NCI-H2081 treated with DMSO at 0.1 percent for 48 hours (cell line): Measurements from ENCODE around the gene RAMP1.
"Not testable (repeated sequence)": the region's sequence is repeated elsewhere in the genome, so short reads cannot be mapped to it uniquely, and the experiment has no call there.

ENCODE experiments used
- DNase-seq: peaks from one replicate; lab custom pipeline; 2025; lab: John Stamatoyannopoulos, UW

RAMP1 gene

GRCh38 chr2:237863689-237864443 lies 4.4 kb downstream of the RAMP1 start:
- DNase-seq = no peak

GRCh38 chr2:237864444-237864931 lies 5.1 kb downstream of the RAMP1 start:
- no peak for DNase-seq

GRCh38 chr2:237864940-237865622 lies 5.7 kb downstream of the RAMP1 start:
- no peak for DNase-seq

DNA sequence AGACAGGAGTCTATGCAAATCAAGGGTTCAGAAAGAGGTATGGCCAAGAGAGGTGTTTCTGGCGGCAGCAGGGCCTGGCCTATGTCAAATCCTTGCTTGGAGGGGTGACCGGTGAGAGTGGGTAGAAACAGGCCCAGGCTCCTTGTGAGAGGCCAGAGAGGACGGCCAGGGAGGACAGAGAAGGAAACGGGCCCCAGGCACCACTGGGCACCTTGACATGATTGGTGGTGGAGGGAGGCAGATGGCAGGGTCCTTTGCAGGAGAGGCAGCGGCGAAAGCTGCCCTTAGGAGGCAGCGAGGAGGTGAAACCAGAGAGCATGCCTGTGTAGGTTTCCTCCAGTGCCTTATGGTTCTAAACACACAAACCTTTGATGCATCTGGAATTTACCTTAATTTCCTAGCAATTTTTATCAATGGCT lies 6.2 kb downstream of the RAMP1 start:
- DNase-seq = no peak

GRCh38 chr2:237866101-237866621 lies 6.7 kb downstream of the RAMP1 start:
- DNase-seq = no peak

DNA sequence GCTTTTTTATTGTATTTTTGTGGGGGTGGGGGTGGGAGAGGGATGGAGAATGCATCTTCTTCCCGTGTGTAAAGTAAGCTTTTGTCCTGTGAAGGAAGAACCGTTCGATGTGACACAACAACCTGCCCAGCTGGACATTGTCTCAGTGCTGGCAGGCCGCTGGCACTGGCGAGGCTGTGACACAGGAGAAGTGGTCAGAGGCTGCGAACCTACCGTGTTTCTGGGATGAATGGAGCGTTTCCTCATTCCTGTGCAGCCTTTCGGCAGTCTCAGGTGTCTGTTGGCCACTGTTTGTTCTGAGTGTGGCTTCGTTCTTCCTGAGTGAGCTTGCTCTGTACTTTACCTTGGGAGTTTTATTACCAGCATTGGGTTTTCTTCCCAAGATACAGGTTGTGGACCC lies 8.0 kb downstream of the RAMP1 start:
- no peak for DNase-seq

DNA sequence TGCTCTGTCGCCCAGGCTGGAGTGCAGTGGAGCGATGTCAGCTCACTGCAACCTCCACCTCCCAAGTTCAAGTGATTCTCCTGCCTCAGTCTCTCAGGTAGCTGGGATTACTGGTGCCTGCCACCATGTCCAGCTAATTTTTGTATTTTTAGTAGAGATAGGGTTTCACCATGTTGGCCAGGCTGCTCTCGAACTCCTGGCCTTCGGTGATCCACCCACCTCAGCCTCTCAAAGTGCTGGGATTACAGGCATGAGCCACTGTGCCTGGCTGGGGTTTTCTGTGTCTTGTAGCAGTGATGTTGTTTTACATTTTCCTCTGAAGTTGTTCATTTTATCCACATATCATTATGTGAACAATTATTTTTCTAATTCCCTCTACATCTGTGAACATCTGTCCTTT lies 8.7 kb downstream of the RAMP1 start:
- not testable (repeated sequence) for DNase-seq

DNA sequence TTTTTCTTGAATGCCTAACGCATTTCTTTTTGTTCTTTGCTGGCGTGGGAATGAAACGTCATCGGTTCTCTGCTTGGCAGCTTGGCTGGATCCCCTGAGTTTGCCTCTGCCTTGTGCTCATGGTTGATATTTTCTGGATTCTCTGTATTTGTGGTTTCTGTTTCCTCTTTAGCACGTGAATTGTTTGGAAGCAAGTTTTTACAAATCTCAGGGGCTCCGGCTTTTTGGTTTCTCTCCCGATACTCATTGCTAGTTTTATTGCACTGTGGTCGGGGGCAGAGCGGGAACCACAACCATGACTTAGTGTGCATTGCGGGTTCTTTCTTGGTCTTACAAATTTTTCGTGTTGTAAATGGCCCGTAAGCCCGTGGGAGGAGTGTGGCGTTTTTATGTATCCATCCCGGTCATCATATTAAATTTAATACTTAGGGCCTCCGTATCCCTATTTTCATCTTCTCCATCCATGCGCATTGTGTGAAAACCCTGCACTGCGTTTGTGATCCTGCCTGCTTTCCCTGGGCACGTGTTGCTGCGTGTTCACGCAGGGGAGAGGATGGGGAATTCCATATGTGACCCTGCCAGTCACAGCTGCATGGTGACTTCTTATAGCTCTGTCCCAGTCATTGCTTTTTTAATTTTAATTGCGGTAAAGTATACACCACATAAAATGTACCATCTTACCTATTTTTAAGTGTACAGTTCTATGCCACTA lies 9.4 kb downstream of the RAMP1 start:
- DNase-seq = no peak

- DNase-seq = no peak
Measured at GRCh38 chr2:237869343-237870102, 10.1 kb downstream of the RAMP1 start.

- DNase-seq = no peak
Measured at GRCh38 chr2:237870126-237870525, 10.7 kb downstream of the RAMP1 start.

GRCh38 chr2:237870754-237871651 lies 11.6 kb downstream of the RAMP1 start:
- DNase-seq = no peak

DNA sequence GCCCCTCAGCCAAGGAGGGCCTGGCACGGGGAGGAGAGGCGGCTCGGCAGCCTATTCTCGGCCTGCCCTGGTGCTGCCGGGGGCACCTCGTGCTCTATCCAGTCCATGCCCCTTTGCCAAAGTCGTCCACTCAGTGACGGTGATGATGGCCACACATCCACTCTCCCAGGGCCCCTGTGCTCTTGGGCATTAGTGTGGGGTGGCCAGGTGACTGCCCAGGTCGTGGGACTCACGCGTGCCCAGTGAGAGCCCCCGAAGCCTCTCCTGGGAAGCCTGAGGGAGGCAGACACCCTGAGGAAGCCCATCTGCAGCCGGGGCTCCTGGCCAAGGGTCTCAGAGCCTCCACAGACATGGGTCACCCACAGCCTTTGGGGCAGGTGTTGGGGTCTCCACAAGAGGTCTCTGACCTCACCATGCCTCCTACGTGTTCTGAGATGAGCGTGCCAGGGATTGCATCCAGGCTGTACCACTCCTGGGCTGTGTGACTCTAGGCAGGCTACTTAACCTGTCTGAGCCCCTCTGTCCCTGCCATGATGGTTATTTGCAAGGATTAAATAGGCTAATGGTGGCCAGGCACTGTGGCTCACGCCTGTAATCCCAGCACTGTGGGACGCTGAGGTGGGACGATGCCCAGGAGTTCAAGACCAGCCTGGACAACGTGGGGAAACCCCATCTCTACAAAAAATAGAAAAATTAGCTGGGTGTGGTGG lies 12.9 kb downstream of the RAMP1 start:
- no peak for DNase-seq

- no peak for DNase-seq
Measured at GRCh38 chr2:237873421-237873831, 14.0 kb downstream of the RAMP1 start.

GRCh38 chr2:237873897-237874551 lies 14.6 kb downstream of the RAMP1 start:
- no peak for DNase-seq

DNA sequence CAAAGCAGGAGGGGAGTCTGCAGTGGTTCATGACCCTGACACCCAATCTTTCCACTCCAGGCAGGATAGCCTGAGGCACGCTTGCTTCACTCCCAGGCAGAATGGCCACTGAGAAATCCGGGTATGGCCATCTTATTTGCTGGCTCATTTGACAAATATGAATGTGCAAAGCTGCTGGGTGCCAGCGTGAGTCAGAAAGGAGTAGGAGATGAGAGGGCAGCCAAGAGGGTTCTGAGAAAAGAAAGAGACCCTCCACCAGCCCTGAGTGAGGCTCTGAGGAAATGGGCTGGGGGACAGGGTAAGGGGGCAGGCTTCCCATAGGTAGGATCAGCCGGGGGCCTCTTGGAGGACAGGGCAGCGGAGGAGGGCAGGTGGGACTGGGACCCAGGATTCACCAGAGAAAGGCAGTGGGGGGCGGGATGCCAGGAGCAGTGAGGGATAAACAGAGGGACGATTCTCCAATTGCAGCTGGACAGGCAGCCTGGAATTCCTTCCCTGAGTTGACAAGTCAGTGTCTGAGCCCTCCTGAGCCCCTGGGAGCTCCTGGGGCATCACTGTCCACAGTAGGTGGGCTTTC lies 15.2 kb downstream of the RAMP1 start:
- DNase-seq = no peak

- DNase-seq = no peak
Measured at GRCh38 chr2:237875256-237876060, 16.0 kb downstream of the RAMP1 start.

DNA sequence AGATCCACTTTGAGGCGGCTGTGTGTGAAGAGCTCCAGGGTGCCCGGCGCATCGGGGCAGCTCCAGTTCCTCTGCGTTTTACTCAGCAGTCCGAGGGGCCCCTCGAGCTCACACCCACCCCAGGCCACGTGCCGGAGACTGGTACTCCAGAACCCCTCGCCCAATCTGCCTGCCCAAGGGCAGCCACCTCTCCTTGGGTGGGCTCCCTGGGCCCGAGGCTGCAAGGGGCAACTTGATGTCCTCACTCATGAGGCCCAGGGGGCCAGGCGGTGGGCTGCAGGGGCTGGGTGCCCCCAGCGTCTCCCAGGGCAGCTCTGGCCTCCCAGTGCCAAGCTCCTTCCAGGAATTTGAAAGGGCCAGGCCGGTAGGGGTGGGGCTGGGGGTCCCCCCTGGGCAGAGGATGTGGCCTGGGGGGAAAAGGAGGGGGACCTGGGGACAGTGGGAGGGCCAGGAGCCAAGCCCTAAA lies 16.7 kb downstream of the RAMP1 start:
- no peak for DNase-seq

GRCh38 chr2:237876532-237876931 lies 17.1 kb downstream of the RAMP1 start:
- no peak for DNase-seq
